Measurements from ENCODE around the gene PRR13.

PRR13 gene

GRCh38 chr12:53456654-53457366 lies 15.3 kb downstream of the PRR13 start:
- no peak for TF ChIP-seq SPI1 (IDR thresholded peaks at IDR 0.05; ENCODE audit: low read depth, low read length)
- no peak for TF ChIP-seq TAF1 (IDR thresholded peaks at IDR 0.05; ENCODE audit: low read depth, low read length)
- no peak for TF ChIP-seq PAX5 (IDR thresholded peaks at IDR 0.05; ENCODE audit: insufficient read depth, low read length, severe bottlenecking)
- peak; percentile 23; the same call in 1 of the 2 replicates for TF ChIP-seq POLR2AphosphoS5 (IDR thresholded peaks at IDR 0.05; ENCODE audit: low read depth, low read length)
- 0 out of 2 replicates have a peak, but pooled peaks have one; percentile 9 for TF ChIP-seq POLR2A (IDR thresholded peaks at IDR 0.05; ENCODE audit: low read depth, low read length)
- no peak for TF ChIP-seq POU2F2 (IDR thresholded peaks at IDR 0.05; ENCODE audit: low read depth, low read length)
- FAIRE-seq (no peak), DNase-seq (ENCODE audit: insufficient read length, low spot score) (no peak)

GRCh38 chr12:53459097-53459496 lies 17.6 kb downstream of the PRR13 start:
- DNase-seq (ENCODE audit: insufficient read length, low spot score) (no peak), FAIRE-seq (no peak)
- TF ChIP-seq TAF1 (IDR thresholded peaks at IDR 0.05; ENCODE audit: low read depth, low read length) (no peak), POU2F2 (IDR thresholded peaks at IDR 0.05; ENCODE audit: low read depth, low read length) (no peak), SPI1 (IDR thresholded peaks at IDR 0.05; ENCODE audit: low read depth, low read length) (no peak), POLR2A (IDR thresholded peaks at IDR 0.05; ENCODE audit: low read depth, low read length) (no peak), POLR2AphosphoS5 (IDR thresholded peaks at IDR 0.05; ENCODE audit: low read depth, low read length) (no peak), PAX5 (IDR thresholded peaks at IDR 0.05; ENCODE audit: insufficient read depth, low read length, severe bottlenecking) (no peak)

- DNase-seq (ENCODE audit: insufficient read length, low spot score) (no peak), FAIRE-seq (no peak)
- no peak for TF ChIP-seq POU2F2 (IDR thresholded peaks at IDR 0.05; ENCODE audit: low read depth, low read length)
- peak; percentile 49; the same call in 1 of the 2 replicates for TF ChIP-seq POLR2A (IDR thresholded peaks at IDR 0.05; ENCODE audit: low read depth, low read length)
- 0 out of 2 replicates have a peak, but pooled peaks have one; percentile 37 for TF ChIP-seq POLR2AphosphoS5 (IDR thresholded peaks at IDR 0.05; ENCODE audit: low read depth, low read length)
Observed at GRCh38 chr12:53461059-53461458, 19.5 kb downstream of the PRR13 start.

GRCh38 chr12:53461591-53461990 lies 20.1 kb downstream of the PRR13 start:
- no peak for DNase-seq (ENCODE audit: insufficient read length, low spot score)
- TF ChIP-seq POU2F2 (IDR thresholded peaks at IDR 0.05; ENCODE audit: low read depth, low read length) (no peak), SPI1 (IDR thresholded peaks at IDR 0.05; ENCODE audit: low read depth, low read length) (no peak), POLR2A (IDR thresholded peaks at IDR 0.05; ENCODE audit: low read depth, low read length) (0 out of 2 replicates have a peak, but pooled peaks have one; percentile 7)
- no peak for FAIRE-seq

GRCh38 chr12:53462935-53463334 lies 21.4 kb downstream of the PRR13 start:
- FAIRE-seq = no peak
- no peak for TF ChIP-seq SPI1 (IDR thresholded peaks at IDR 0.05; ENCODE audit: low read depth, low read length)
- no peak for TF ChIP-seq POLR2A (IDR thresholded peaks at IDR 0.05; ENCODE audit: low read depth, low read length)
- no peak for TF ChIP-seq PAX5 (IDR thresholded peaks at IDR 0.05; ENCODE audit: insufficient read depth, low read length, severe bottlenecking)
- no peak for TF ChIP-seq POU2F2 (IDR thresholded peaks at IDR 0.05; ENCODE audit: low read depth, low read length)
- TF ChIP-seq POLR2AphosphoS5 (IDR thresholded peaks at IDR 0.05; ENCODE audit: low read depth, low read length) = no peak
- TF ChIP-seq TAF1 (IDR thresholded peaks at IDR 0.05; ENCODE audit: low read depth, low read length) = no peak
- DNase-seq (ENCODE audit: insufficient read length, low spot score) = no peak

- TF ChIP-seq SPI1 (IDR thresholded peaks at IDR 0.05; ENCODE audit: low read depth, low read length) (0 out of 2 replicates have a peak, but pooled peaks have one; percentile 15), POLR2AphosphoS5 (IDR thresholded peaks at IDR 0.05; ENCODE audit: low read depth, low read length) (no peak; the same call in 1 of the 2 replicates)
- FAIRE-seq = no peak
- DNase-seq (ENCODE audit: insufficient read length, low spot score) = no peak
Observed at GRCh38 chr12:53463802-53464560, 22.4 kb downstream of the PRR13 start.

GRCh38 chr12:53464685-53465418 lies 23.3 kb downstream of the PRR13 start:
- DNase-seq (ENCODE audit: insufficient read length, low spot score) = no peak
- FAIRE-seq = no peak
- TF ChIP-seq POLR2AphosphoS5 (IDR thresholded peaks at IDR 0.05; ENCODE audit: low read depth, low read length) = no peak
- no peak for TF ChIP-seq TAF1 (IDR thresholded peaks at IDR 0.05; ENCODE audit: low read depth, low read length)

GRCh38 chr12:53465679-53466078 lies 24.1 kb downstream of the PRR13 start:
- no peak for TF ChIP-seq TAF1 (IDR thresholded peaks at IDR 0.05; ENCODE audit: low read depth, low read length)
- TF ChIP-seq POLR2AphosphoS5 (IDR thresholded peaks at IDR 0.05; ENCODE audit: low read depth, low read length) = no peak
- DNase-seq (ENCODE audit: insufficient read length, low spot score) (no peak), FAIRE-seq (no peak)

- no peak for DNase-seq (ENCODE audit: insufficient read length, low spot score)
Observed at GRCh38 chr12:53466640-53467039, 25.1 kb downstream of the PRR13 start.

GRCh38 chr12:53467082-53467481 lies 25.5 kb downstream of the PRR13 start:
- DNase-seq (ENCODE audit: insufficient read length, low spot score) (no peak), FAIRE-seq (no peak)
- TF ChIP-seq SPI1 (IDR thresholded peaks at IDR 0.05; ENCODE audit: low read depth, low read length) (no peak), POU2F2 (IDR thresholded peaks at IDR 0.05; ENCODE audit: low read depth, low read length) (no peak), POLR2AphosphoS5 (IDR thresholded peaks at IDR 0.05; ENCODE audit: low read depth, low read length) (no peak; the same call in 1 of the 2 replicates), PAX5 (IDR thresholded peaks at IDR 0.05; ENCODE audit: insufficient read depth, low read length, severe bottlenecking) (no peak), POLR2A (IDR thresholded peaks at IDR 0.05; ENCODE audit: low read depth, low read length) (no peak; the same call in 1 of the 2 replicates), TAF1 (IDR thresholded peaks at IDR 0.05; ENCODE audit: low read depth, low read length) (no peak)

More at GRCh38 chr12:53466640-53467039, 25.1 kb downstream of the PRR13 start:
- no peak for FAIRE-seq
- no peak for TF ChIP-seq TAF1 (IDR thresholded peaks at IDR 0.05; ENCODE audit: low read depth, low read length)
- no peak for TF ChIP-seq SPI1 (IDR thresholded peaks at IDR 0.05; ENCODE audit: low read depth, low read length)
- TF ChIP-seq POLR2A (IDR thresholded peaks at IDR 0.05; ENCODE audit: low read depth, low read length) = no peak; the same call in 1 of the 2 replicates
- TF ChIP-seq POLR2AphosphoS5 (IDR thresholded peaks at IDR 0.05; ENCODE audit: low read depth, low read length) = no peak; the same call in 1 of the 2 replicates

All from GM12891 (cell line).